KMS-11 (cell line): ENCODE measurements around the gene H2BW2.

ENCODE experiments used
- H2AFZ ChIP-seq: fragments of 200-600 bp; sonication (generic); 2 replicates; pipeline ENCODE4 v1.6.1; 2016; ENCODE audit warnings: antibody characterized with exemption, mixed run types, low read depth
- H3K27ac ChIP-seq: fragments of 200-600 bp; sonication (generic); 2 replicates; pipeline ENCODE4 v1.6.1; 2016; ENCODE audit warnings: mild to moderate bottlenecking, mixed run types
- H3K27me3 ChIP-seq: fragments of 200-600 bp; sonication (generic); 2 replicates; pipeline ENCODE4 v1.6.1; 2017; ENCODE audit warnings: mild to moderate bottlenecking, low read depth, mixed run types, moderate library complexity; ENCODE audit not compliant: insufficient read depth
- H3K36me3 ChIP-seq: fragments of 200-600 bp; sonication (generic); 2 replicates; pipeline ENCODE4 v1.6.1; 2017; ENCODE audit warnings: mild to moderate bottlenecking, mixed run types; ENCODE audit not compliant: insufficient read depth
- H3K4me1 ChIP-seq: fragments of 200-600 bp; sonication (generic); 2 replicates; pipeline ENCODE4 v1.6.1; 2016; ENCODE audit warnings: mild to moderate bottlenecking, low read depth, mixed run types; ENCODE audit not compliant: poor library complexity, severe bottlenecking
- H3K4me2 ChIP-seq: fragments of 200-600 bp; sonication (generic); 2 replicates; pipeline ENCODE4 v1.7.0; 2016; ENCODE audit warnings: mild to moderate bottlenecking, mixed run types
- H3K4me3 ChIP-seq: fragments of 200-600 bp; sonication (generic); IDR thresholded peaks from 2 replicates; pipeline ENCODE4 v1.6.1; 2017; ENCODE audit warnings: low read depth, low read length, mixed read lengths; ENCODE audit not compliant: insufficient read depth
- H3K79me2 ChIP-seq: fragments of 200-600 bp; sonication (generic); 2 replicates; pipeline ENCODE4 v1.6.1; 2016; ENCODE audit warnings: low read depth, mixed run types; ENCODE audit not compliant: insufficient read depth
- H3K9ac ChIP-seq: fragments of 200-600 bp; sonication (generic); 2 replicates; pipeline ENCODE4 v1.6.1; 2016; ENCODE audit warnings: mild to moderate bottlenecking, mixed run types
- H4K20me1 ChIP-seq: fragments of 200-600 bp; sonication (generic); 2 replicates; pipeline ENCODE4 v1.6.1; 2016; ENCODE audit warnings: mild to moderate bottlenecking, mixed run types; ENCODE audit not compliant: insufficient read depth
- TF ChIP-seq, protein P1 (sequence below): fragments of 200-600 bp; sonication (generic); conservative IDR thresholded peaks from 2 replicates; pipeline ENCODE4 v1.6.1; 2017; ENCODE audit warnings: low read depth, mild to moderate bottlenecking, antibody characterized with exemption, low read length, moderate library complexity, mixed read lengths

The H2BW2 gene

DNA sequence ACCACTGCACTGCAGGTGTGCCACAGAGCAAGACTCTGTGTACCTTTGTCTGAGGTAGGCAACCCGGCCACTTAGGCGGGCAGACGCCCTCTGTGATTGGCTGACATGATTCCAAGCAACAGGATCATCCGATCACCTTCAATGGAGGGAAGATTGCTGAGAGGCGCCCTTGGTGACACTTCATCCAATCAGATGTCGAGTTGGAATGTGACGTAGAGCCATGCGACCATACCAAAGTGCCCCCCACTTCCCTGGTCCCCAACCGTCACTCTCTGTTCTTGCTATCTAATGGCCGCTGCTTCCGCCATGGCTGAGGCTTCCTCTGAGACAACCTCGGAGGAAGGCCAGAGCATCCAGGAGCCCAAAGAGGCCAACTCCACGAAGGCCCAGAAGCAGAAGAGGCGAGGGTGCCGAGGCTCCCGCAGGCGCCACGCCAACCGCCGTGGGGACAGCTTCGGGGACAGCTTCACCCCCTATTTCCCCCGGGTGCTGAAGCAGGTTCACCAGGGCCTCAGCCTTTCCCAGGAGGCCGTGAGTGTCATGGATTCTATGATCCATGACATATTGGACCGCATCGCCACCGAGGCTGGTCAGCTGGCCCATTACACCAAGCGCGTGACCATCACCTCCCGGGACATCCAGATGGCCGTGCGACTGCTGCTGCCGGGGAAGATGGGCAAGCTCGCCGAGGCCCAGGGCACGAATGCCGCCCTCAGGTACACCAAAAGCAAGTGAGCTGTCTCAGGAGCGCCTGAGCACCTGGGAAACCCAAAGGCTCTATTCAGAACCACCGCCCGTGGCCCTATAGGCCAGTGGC is at the start of gene H2BW2:
Gene H2BW2 (plus strand): TSS at position 268 of the 817 bp plus-strand sequence. CDS start 39 bp downstream, at position 307.
- TF ChIP-seq, protein P1, sequence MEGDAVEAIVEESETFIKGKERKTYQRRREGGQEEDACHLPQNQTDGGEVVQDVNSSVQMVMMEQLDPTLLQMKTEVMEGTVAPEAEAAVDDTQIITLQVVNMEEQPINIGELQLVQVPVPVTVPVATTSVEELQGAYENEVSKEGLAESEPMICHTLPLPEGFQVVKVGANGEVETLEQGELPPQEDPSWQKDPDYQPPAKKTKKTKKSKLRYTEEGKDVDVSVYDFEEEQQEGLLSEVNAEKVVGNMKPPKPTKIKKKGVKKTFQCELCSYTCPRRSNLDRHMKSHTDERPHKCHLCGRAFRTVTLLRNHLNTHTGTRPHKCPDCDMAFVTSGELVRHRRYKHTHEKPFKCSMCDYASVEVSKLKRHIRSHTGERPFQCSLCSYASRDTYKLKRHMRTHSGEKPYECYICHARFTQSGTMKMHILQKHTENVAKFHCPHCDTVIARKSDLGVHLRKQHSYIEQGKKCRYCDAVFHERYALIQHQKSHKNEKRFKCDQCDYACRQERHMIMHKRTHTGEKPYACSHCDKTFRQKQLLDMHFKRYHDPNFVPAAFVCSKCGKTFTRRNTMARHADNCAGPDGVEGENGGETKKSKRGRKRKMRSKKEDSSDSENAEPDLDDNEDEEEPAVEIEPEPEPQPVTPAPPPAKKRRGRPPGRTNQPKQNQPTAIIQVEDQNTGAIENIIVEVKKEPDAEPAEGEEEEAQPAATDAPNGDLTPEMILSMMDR, result no peak
- no peak within 1 kb of the TSS for H3K9ac ChIP-seq
- no peaks in the 10 kb centered on the region for H3K36me3 ChIP-seq
- H3K79me2 ChIP-seq, result no peaks in the 10 kb centered on the region
- no peaks in the 10 kb centered on the region for H3K4me1 ChIP-seq
- H4K20me1 ChIP-seq, result no peaks in the 10 kb centered on the region
- no peak within 1 kb of the TSS for H3K4me2 ChIP-seq
- no peak within 1 kb of the TSS for H3K27ac ChIP-seq
- no peaks in the 10 kb centered on the region for H3K27me3 ChIP-seq
- no peak within 1 kb of the TSS for H2AFZ ChIP-seq
- no peak within 1 kb of the TSS for H3K4me3 ChIP-seq

DNA sequence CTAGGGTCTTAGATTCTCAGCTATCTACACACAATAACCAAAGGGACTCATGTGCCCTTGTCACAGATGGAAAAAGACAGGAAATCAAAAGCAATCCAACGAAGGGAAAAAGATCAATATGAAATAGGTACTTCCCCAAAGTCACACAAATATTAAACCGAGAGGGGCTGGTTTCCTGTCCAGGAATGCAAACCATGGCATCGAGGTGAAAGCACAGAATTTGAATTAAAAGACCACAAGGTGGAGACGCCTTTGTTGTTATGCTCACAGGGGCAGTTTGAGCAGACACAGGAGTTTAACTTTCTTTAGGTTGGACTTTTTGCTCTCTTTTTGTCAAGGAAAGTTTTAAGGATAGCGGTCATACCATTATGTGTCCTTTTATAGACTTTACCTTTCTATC is 40.5 kb upstream of the H2BW2 start:
- Histone ChIP-seq H3K9ac (no peak overlapping the region), H3K27ac (no peak overlapping the region), H4K20me1 (no peaks in the 10 kb centered on the region), H3K36me3 (no peaks in the 10 kb centered on the region), H3K4me1 (no peaks in the 10 kb centered on the region), H3K4me3 (no peak overlapping the region), H3K27me3 (no peaks in the 10 kb centered on the region), H2AFZ (no peak overlapping the region), H3K79me2 (no peaks in the 10 kb centered on the region), H3K4me2 (no peak overlapping the region)
- TF ChIP-seq, protein P1, result no peak

DNA sequence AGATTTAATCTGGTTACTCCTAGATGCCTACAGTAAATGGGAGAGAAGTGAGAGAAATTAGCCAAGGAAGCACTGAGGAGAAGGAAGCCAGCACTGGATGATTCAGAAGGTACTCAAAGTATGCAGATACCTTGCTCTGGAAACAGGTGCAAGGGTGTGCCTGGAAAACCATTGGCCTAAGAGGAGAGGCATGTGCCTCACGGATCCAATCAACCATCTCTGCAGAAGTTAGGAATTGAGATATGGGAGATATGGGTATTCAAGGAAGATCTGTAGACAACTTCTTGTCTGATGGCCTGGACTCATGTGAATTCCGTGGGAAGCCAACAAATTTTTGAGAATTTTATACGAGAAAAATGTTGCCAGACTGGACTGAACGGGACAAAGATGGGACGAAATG is 30.9 kb upstream of the H2BW2 start:
- Histone ChIP-seq H2AFZ (no peak overlapping the region), H3K4me2 (no peak overlapping the region), H3K36me3 (no peaks in the 10 kb centered on the region), H3K27ac (no peak overlapping the region), H3K27me3 (no peaks in the 10 kb centered on the region), H3K79me2 (no peaks in the 10 kb centered on the region), H3K9ac (no peak overlapping the region), H3K4me1 (no peaks in the 10 kb centered on the region), H4K20me1 (no peaks in the 10 kb centered on the region), H3K4me3 (no peak overlapping the region)
- TF ChIP-seq, protein P1, result no peak

GRCh38 chrX:104013158-104013557 is 26.6 kb upstream of the H2BW2 start:
- Histone ChIP-seq H3K4me2 (no peak overlapping the region), H2AFZ (no peak overlapping the region), H3K27me3 (no peaks in the 10 kb centered on the region), H3K36me3 (no peaks in the 10 kb centered on the region), H3K4me1 (no peaks in the 10 kb centered on the region), H3K27ac (no peak overlapping the region), H3K79me2 (no peaks in the 10 kb centered on the region), H3K9ac (no peak overlapping the region), H4K20me1 (no peaks in the 10 kb centered on the region), H3K4me3 (no peak overlapping the region)
- TF ChIP-seq, protein P1, result no peak
